Trophoblast cell (in vitro differentiated cells and primary cell): ENCODE measurements around the gene C10orf90.

Experiments
- DNase-seq, 2 donors: peaks; one replicate each; pipeline ENCODE4 v3.0.0-alpha.2; 2016
- H2AFZ ChIP-seq: 2 replicates; pipeline ENCODE4 v1.6.1; 2013; ENCODE audit warnings: low read length, moderate library complexity, mild to moderate bottlenecking; ENCODE audit not compliant: insufficient read depth, poor library complexity
- H2AK5ac ChIP-seq: 2 replicates; pipeline ENCODE4 v1.6.1; 2013; ENCODE audit warnings: mild to moderate bottlenecking, low read length
- H2BK120ac ChIP-seq: 2 replicates; pipeline ENCODE4 v1.6.1; 2013; ENCODE audit warnings: low read length, mild to moderate bottlenecking, moderate library complexity; ENCODE audit not compliant: insufficient read depth, poor library complexity
- H2BK12ac ChIP-seq: 2 replicates; pipeline ENCODE4 v1.6.1; 2013; ENCODE audit warnings: mild to moderate bottlenecking, low read length, moderate library complexity
- H2BK5ac ChIP-seq: 2 replicates; pipeline ENCODE4 v1.6.1; 2013; ENCODE audit warnings: low read length, low read depth, moderate library complexity, mild to moderate bottlenecking; ENCODE audit not compliant: poor library complexity
- H3K14ac ChIP-seq: 2 replicates; pipeline ENCODE4 v1.6.1; 2013; ENCODE audit warnings: mild to moderate bottlenecking, low read length
- H3K18ac ChIP-seq: 2 replicates; pipeline ENCODE4 v1.6.1; 2013; ENCODE audit warnings: mild to moderate bottlenecking, low read length
- H3K23ac ChIP-seq: 2 replicates; pipeline ENCODE4 v1.6.1; 2013; ENCODE audit warnings: low read length
- H3K27ac ChIP-seq: 2 replicates; pipeline ENCODE4 v1.5.1; 2013; ENCODE audit warnings: low read depth, mild to moderate bottlenecking, inconsistent platforms, low read length, moderate library complexity
- H3K27me3 ChIP-seq: 2 replicates; pipeline ENCODE4 v1.6.1; 2013; ENCODE audit warnings: inconsistent platforms, mild to moderate bottlenecking, low read length, moderate library complexity; ENCODE audit not compliant: insufficient read depth
- H3K36me3 ChIP-seq, 2 experiments: 1 replicate in 1 of 2; 2 replicates in 1 of 2; pipeline ENCODE4 v1.6.1; 2013; ENCODE audit warnings: low read length in 2 of 2, mild to moderate bottlenecking in 2 of 2, moderate library complexity in 1 of 2; ENCODE audit not compliant: insufficient read depth in 2 of 2, control insufficient read depth in 1 of 2
- H3K4ac ChIP-seq: 2 replicates; pipeline ENCODE4 v1.6.1; 2013; ENCODE audit warnings: low read depth, mild to moderate bottlenecking, low read length, moderate library complexity
- H3K4me1 ChIP-seq, 2 experiments: 1 replicate in 1 of 2; 2 replicates in 1 of 2; pipeline ENCODE4 v1.6.1; 2013; ENCODE audit warnings: low read length in 2 of 2, mild to moderate bottlenecking in 2 of 2, moderate library complexity in 1 of 2; ENCODE audit not compliant: insufficient read depth in 2 of 2, control insufficient read depth in 1 of 2
- H3K4me2 ChIP-seq: 2 replicates; pipeline ENCODE4 v1.6.1; 2013; ENCODE audit warnings: inconsistent platforms, mild to moderate bottlenecking, low read length, moderate library complexity
- H3K4me3 ChIP-seq: 2 replicates; pipeline ENCODE4 v1.5.1; 2013; ENCODE audit warnings: mild to moderate bottlenecking, low read depth, low read length, inconsistent platforms
- H3K79me1 ChIP-seq: one replicate; pipeline ENCODE4 v1.6.1; 2013; ENCODE audit warnings: low read length
- H3K79me2 ChIP-seq: 2 replicates; pipeline ENCODE4 v1.6.1; 2013; ENCODE audit warnings: low read length, mild to moderate bottlenecking; ENCODE audit not compliant: control insufficient read depth, insufficient read depth, poor library complexity
- H3K9ac ChIP-seq: 2 replicates; pipeline ENCODE4 v1.6.1; 2013; ENCODE audit warnings: mild to moderate bottlenecking, low read length
- H3K9me3 ChIP-seq: 2 replicates; pipeline ENCODE4 v1.6.1; 2013; ENCODE audit warnings: low read depth, mild to moderate bottlenecking, control low read depth, inconsistent platforms, low read length; ENCODE audit not compliant: insufficient read depth
- H4K12ac ChIP-seq: 2 replicates; pipeline ENCODE4 v1.6.1; 2013; ENCODE audit warnings: low read depth, mild to moderate bottlenecking, low read length, moderate library complexity
- H4K8ac ChIP-seq: 2 replicates; pipeline ENCODE4 v1.6.1; 2013; ENCODE audit warnings: low read depth, mild to moderate bottlenecking, low read length, moderate library complexity
- H4K91ac ChIP-seq: one replicate; pipeline ENCODE4 v1.6.1; 2013; ENCODE audit warnings: low read depth, mild to moderate bottlenecking, low read length, moderate library complexity
- WGBS: extraction: QIAGEN DNeasy Blood & Tissue Kit; methylation state at CpG from one replicate; pipeline ENCODE4 v1.1.7; 2013; ENCODE audit warnings: missing lambda C conversion rate; ENCODE audit not compliant: insufficient read length, insufficient coverage; ENCODE audit errors: extremely low coverage; 5-methylcytosine and 5-hydroxymethylcytosine counted together

The C10orf90 gene

GRCh38 chr10:126639084-126639483, 31.4 kb downstream of the C10orf90 start:
- Histone ChIP-seq H2AFZ (no peak overlapping the region), H3K79me2 (no peaks in the 10 kb centered on the region), H2BK12ac (no peak overlapping the region), H2BK5ac (no peak overlapping the region), H3K4ac (no peak overlapping the region), H3K36me3 (no peaks in the 10 kb centered on the region), H3K9me3 (no peaks in the 10 kb centered on the region), H4K8ac (no peak overlapping the region), H2BK120ac (no peak overlapping the region), H3K18ac (no peak overlapping the region), H4K91ac (no peak overlapping the region), H3K4me3 (no peak overlapping the region), H3K4me2 (no peak overlapping the region), H3K27me3 (no peaks in the 10 kb centered on the region), H3K14ac (no peak overlapping the region), H4K12ac (no peak overlapping the region), H3K27ac (no peak overlapping the region), H3K9ac (no peak overlapping the region), H3K79me1 (no peaks in the 10 kb centered on the region), H3K23ac (no peak overlapping the region), H3K4me1 (no peaks in the 10 kb centered on the region), H2AK5ac (no peak overlapping the region)
- no CpG with 5 or more reads among the region's 9 CpGs for WGBS
- no peak for DNase-seq

- Histone ChIP-seq H3K27me3 (no peaks in the 10 kb centered on the region), H3K18ac (no peak overlapping the region), H3K9ac (no peak overlapping the region), H3K4me3 (no peak overlapping the region), H3K14ac (no peak overlapping the region), H3K36me3 (no peaks in the 10 kb centered on the region), H4K12ac (no peak overlapping the region), H2BK120ac (no peak overlapping the region), H2BK5ac (no peak overlapping the region), H3K79me2 (no peaks in the 10 kb centered on the region), H3K4ac (no peak overlapping the region), H3K79me1 (no peaks in the 10 kb centered on the region), H3K4me1 (no peaks in the 10 kb centered on the region), H2AK5ac (no peak overlapping the region), H4K8ac (no peak overlapping the region), H4K91ac (no peak overlapping the region), H3K9me3 (no peaks in the 10 kb centered on the region), H3K4me2 (no peak overlapping the region), H2AFZ (no peak overlapping the region), H2BK12ac (no peak overlapping the region), H3K23ac (no peak overlapping the region), H3K27ac (no peak overlapping the region)
- no CpG with 5 or more reads among the region's 6 CpGs for WGBS
- no peak for DNase-seq
These were observed 32.0 kb downstream of the C10orf90 start for GRCh38 chr10:126638542-126638941.

- Histone ChIP-seq H2AK5ac (no peak overlapping the region), H3K18ac (no peak overlapping the region), H2BK12ac (no peak overlapping the region), H3K9ac (no peak overlapping the region), H3K79me1 (no peaks in the 10 kb centered on the region), H3K23ac (no peak overlapping the region), H2BK120ac (no peak overlapping the region), H4K91ac (no peak overlapping the region), H4K8ac (no peak overlapping the region), H2AFZ (no peak overlapping the region), H3K4me3 (no peak overlapping the region), H3K4me2 (no peak overlapping the region), H2BK5ac (no peak overlapping the region), H3K27ac (no peak overlapping the region), H3K4ac (no peak overlapping the region), H4K12ac (no peak overlapping the region), H3K79me2 (no peaks in the 10 kb centered on the region), H3K4me1 (no peaks in the 10 kb centered on the region), H3K27me3 (no peaks in the 10 kb centered on the region), H3K9me3 (no peaks in the 10 kb centered on the region), H3K14ac (no peak overlapping the region), H3K36me3 (no peaks in the 10 kb centered on the region)
- no CpG with 5 or more reads among the region's 5 CpGs for WGBS
- DNase-seq, result no peak
These were observed 33.0 kb downstream of the C10orf90 start for GRCh38 chr10:126637501-126637900.

- WGBS, result no CpG with 5 or more reads among the region's 5 CpGs
- no peak for DNase-seq
- Histone ChIP-seq H3K79me1 (no peaks in the 10 kb centered on the region), H2BK120ac (no peak overlapping the region), H2BK12ac (no peak overlapping the region), H3K9ac (no peak overlapping the region), H4K8ac (no peak overlapping the region), H2AFZ (no peak overlapping the region), H4K91ac (no peak overlapping the region), H3K9me3 (no peaks in the 10 kb centered on the region), H3K4me3 (no peak overlapping the region), H3K27me3 (no peaks in the 10 kb centered on the region), H4K12ac (no peak overlapping the region), H2BK5ac (no peak overlapping the region), H3K18ac (no peak overlapping the region), H3K4me1 (no peaks in the 10 kb centered on the region), H3K14ac (no peak overlapping the region), H3K27ac (no peak overlapping the region), H3K4ac (no peak overlapping the region), H3K23ac (no peak overlapping the region), H3K36me3 (no peaks in the 10 kb centered on the region), H3K79me2 (no peaks in the 10 kb centered on the region), H2AK5ac (no peak overlapping the region), H3K4me2 (no peak overlapping the region)
These were observed 35.6 kb downstream of the C10orf90 start for GRCh38 chr10:126634911-126635310.
